SK-N-SH treated with all-trans-retinoic acid at 6 μM for 48 hours (cell line): ENCODE results near the gene SF3B3.

ENCODE experiments used
- ATAC-seq: fragments of 200-7000 bp; cut with Tn5 transposase; 3 replicates; pipeline ENCODE4 v1.9.1; 2020; ENCODE audit warnings: mild to moderate bottlenecking, moderate library complexity
- ARNTL ChIP-seq: fragments of 450-650 bp; formaldehyde crosslinking; IDR thresholded peaks from 2 replicates; pipeline ENCODE4 v1.5.0; 2020; ENCODE audit warnings: low read depth, mild to moderate bottlenecking, moderate library complexity, borderline replicate concordance
- BACH2 ChIP-seq: fragments of 250-450 bp; sonication (Bioruptor Pico); IDR thresholded peaks from 2 replicates; pipeline ENCODE4 v1.9.0; 2021; ENCODE audit warnings: mild to moderate bottlenecking, borderline replicate concordance
- ESRRG ChIP-seq: fragments of 250-450 bp; sonication (Bioruptor Pico); IDR thresholded peaks from 2 replicates; pipeline ENCODE4 v1.6.1; 2021; ENCODE audit warnings: mild to moderate bottlenecking
- GLIS3 ChIP-seq: fragments of 250-450 bp; sonication (Bioruptor Pico); IDR thresholded peaks from 2 replicates; pipeline ENCODE4 v1.5.0; 2020; ENCODE audit warnings: mild to moderate bottlenecking, moderate library complexity
- ISL1 ChIP-seq: fragments of 250-450 bp; sonication (Bioruptor Pico); IDR thresholded peaks from 2 replicates; pipeline ENCODE4 v2.1.2; 2022; ENCODE audit warnings: mild to moderate bottlenecking, moderate library complexity
- OSR1 ChIP-seq: fragments of 250-450 bp; sonication (Bioruptor Pico); IDR thresholded peaks from 2 replicates; pipeline ENCODE4 v1.8.0; 2022; ENCODE audit warnings: moderate library complexity, mild to moderate bottlenecking, inconsistent platforms
- PPARA ChIP-seq: fragments of 250-450 bp; sonication (Bioruptor Pico); IDR thresholded peaks from 2 replicates; pipeline ENCODE4 v1.5.0; 2020; ENCODE audit warnings: mild to moderate bottlenecking, borderline replicate concordance
- RARB ChIP-seq: fragments of 250-450 bp; sonication (Bioruptor Pico); IDR thresholded peaks from 2 replicates; pipeline ENCODE4 v1.8.0; 2021; ENCODE audit warnings: mild to moderate bottlenecking, moderate library complexity
- SNAI2 ChIP-seq: fragments of 250-450 bp; sonication (Bioruptor Pico); IDR thresholded peaks from 2 replicates; pipeline ENCODE4 v1.5.0; 2020; ENCODE audit warnings: mild to moderate bottlenecking, moderate library complexity
- TCF4 ChIP-seq: fragments of 250-450 bp; sonication (Bioruptor Pico); IDR thresholded peaks from 2 replicates; pipeline ENCODE4 v1.8.0; 2021; ENCODE audit warnings: mild to moderate bottlenecking, moderate library complexity, borderline replicate concordance
- ZC3H10 ChIP-seq: fragments of 250-450 bp; sonication (Bioruptor Pico); IDR thresholded peaks from 2 replicates; pipeline ENCODE4 v1.5.1; 2021; ENCODE audit warnings: mild to moderate bottlenecking, moderate library complexity
- ZFP3 ChIP-seq: fragments of 250-450 bp; sonication (Bioruptor Pico); IDR thresholded peaks from 2 replicates; pipeline ENCODE4 v1.5.0; 2020; ENCODE audit warnings: mild to moderate bottlenecking, moderate library complexity
- ZFP30 ChIP-seq: fragments of 450-650 bp; formaldehyde crosslinking; IDR thresholded peaks from 2 replicates; pipeline ENCODE4 v1.5.0; 2022; ENCODE audit warnings: mild to moderate bottlenecking, moderate library complexity
- ZNF565 ChIP-seq: fragments of 450-650 bp; formaldehyde crosslinking; conservative IDR thresholded peaks from 2 replicates; pipeline ENCODE4 v1.5.0; 2020; ENCODE audit warnings: low read depth, mild to moderate bottlenecking, moderate library complexity
- ZNF70 ChIP-seq: fragments of 450-650 bp; formaldehyde crosslinking; IDR thresholded peaks from 2 replicates; pipeline ENCODE4 v1.5.0; 2020; ENCODE audit warnings: mild to moderate bottlenecking, moderate library complexity
- ZNF8 ChIP-seq: fragments of 450-650 bp; formaldehyde crosslinking; IDR thresholded peaks from 2 replicates; pipeline ENCODE4 v1.5.0; 2020; ENCODE audit warnings: mild to moderate bottlenecking, moderate library complexity
- TF ChIP-seq, protein P1 (sequence below): fragments of 250-450 bp; sonication (Bioruptor Pico); IDR thresholded peaks from 2 replicates; pipeline ENCODE4 v1.5.0; 2020; ENCODE audit warnings: mild to moderate bottlenecking, moderate library complexity
- TF ChIP-seq, protein P2 (sequence below): fragments of 250-450 bp; sonication (Bioruptor Pico); IDR thresholded peaks from 2 replicates; pipeline ENCODE4 v1.5.1; 2020; ENCODE audit warnings: low read depth, mild to moderate bottlenecking, moderate library complexity
- TF ChIP-seq, protein P3 (sequence below): fragments of 250-450 bp; sonication (Bioruptor Pico); IDR thresholded peaks from 2 replicates; pipeline ENCODE4 v1.8.0; 2021; ENCODE audit warnings: low read depth, mild to moderate bottlenecking, moderate library complexity, borderline replicate concordance
- TF ChIP-seq, protein P4 (sequence below): fragments of 250-450 bp; sonication (Bioruptor Pico); IDR thresholded peaks from 2 replicates; pipeline ENCODE4 v1.5.1; 2021; ENCODE audit warnings: mild to moderate bottlenecking, moderate library complexity
- TF ChIP-seq, protein P5 (sequence below): fragments of 250-450 bp; sonication (Bioruptor Pico); IDR thresholded peaks from 2 replicates; pipeline ENCODE4 v1.8.0; 2020; ENCODE audit warnings: mild to moderate bottlenecking, moderate library complexity, borderline replicate concordance

SF3B3 gene

DNA sequence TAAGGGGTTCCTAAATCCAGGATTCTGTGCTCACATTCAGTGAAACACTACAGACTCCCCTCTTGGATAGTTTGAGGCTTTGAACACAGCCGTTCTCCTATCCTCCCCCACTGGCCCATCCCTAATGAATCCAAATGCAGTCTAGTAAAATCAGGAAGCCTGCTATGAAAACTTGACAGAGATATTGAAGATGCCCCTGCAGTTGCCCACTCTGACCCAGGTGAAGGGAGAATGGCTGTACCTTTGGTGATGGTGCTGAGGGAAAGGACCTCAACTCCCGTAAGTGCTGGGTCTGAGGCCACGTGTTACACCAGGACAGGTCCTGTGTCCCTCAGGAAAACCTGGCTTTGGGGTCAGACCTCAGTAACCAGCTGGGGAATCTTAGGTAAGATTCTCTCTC, 54.4 kb downstream of the SF3B3 start (continued):
- TF ChIP-seq, protein P1, sequence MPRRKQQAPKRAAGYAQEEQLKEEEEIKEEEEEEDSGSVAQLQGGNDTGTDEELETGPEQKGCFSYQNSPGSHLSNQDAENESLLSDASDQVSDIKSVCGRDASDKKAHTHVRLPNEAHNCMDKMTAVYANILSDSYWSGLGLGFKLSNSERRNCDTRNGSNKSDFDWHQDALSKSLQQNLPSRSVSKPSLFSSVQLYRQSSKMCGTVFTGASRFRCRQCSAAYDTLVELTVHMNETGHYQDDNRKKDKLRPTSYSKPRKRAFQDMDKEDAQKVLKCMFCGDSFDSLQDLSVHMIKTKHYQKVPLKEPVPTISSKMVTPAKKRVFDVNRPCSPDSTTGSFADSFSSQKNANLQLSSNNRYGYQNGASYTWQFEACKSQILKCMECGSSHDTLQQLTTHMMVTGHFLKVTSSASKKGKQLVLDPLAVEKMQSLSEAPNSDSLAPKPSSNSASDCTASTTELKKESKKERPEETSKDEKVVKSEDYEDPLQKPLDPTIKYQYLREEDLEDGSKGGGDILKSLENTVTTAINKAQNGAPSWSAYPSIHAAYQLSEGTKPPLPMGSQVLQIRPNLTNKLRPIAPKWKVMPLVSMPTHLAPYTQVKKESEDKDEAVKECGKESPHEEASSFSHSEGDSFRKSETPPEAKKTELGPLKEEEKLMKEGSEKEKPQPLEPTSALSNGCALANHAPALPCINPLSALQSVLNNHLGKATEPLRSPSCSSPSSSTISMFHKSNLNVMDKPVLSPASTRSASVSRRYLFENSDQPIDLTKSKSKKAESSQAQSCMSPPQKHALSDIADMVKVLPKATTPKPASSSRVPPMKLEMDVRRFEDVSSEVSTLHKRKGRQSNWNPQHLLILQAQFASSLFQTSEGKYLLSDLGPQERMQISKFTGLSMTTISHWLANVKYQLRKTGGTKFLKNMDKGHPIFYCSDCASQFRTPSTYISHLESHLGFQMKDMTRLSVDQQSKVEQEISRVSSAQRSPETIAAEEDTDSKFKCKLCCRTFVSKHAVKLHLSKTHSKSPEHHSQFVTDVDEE (CRISPR knock-in tag): no peak
- TF ChIP-seq, protein P2, sequence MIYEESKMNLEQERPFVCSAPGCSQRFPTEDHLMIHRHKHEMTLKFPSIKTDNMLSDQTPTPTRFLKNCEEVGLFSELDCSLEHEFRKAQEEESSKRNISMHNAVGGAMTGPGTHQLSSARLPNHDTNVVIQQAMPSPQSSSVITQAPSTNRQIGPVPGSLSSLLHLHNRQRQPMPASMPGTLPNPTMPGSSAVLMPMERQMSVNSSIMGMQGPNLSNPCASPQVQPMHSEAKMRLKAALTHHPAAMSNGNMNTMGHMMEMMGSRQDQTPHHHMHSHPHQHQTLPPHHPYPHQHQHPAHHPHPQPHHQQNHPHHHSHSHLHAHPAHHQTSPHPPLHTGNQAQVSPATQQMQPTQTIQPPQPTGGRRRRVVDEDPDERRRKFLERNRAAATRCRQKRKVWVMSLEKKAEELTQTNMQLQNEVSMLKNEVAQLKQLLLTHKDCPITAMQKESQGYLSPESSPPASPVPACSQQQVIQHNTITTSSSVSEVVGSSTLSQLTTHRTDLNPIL (CRISPR knock-in tag): no peak
- no peak for TF ChIP-seq PPARA (CRISPR knock-in tag)
- TF ChIP-seq ARNTL (CRISPR knock-in tag): no peak
- TF ChIP-seq ZNF565 (CRISPR knock-in tag): no peak
- no peak for TF ChIP-seq OSR1 (CRISPR knock-in tag)
- no peak for TF ChIP-seq GLIS3 (CRISPR knock-in tag)
- TF ChIP-seq RARB: no peak
- no peak for TF ChIP-seq ESRRG

DNA sequence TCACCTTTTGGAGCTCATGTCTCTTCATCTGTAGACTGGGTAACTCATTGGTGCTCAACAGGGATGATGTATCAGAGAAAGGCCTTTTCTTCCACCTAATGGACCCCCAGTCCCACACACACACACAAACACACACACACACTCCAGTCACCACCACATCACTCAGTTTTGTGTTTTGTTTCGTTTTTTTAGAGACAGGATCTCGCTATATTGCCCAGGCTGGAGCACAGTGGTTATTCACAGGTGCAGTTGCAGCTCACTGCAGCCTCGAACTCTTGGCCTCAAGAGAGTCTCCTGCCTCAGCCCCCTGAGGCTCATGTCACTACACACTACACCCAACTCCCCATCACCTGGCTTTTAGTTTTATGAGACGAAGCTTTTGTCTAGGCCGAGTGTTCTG, 55.6 kb downstream of the SF3B3 start:
- ATAC-seq: no peak

DNA sequence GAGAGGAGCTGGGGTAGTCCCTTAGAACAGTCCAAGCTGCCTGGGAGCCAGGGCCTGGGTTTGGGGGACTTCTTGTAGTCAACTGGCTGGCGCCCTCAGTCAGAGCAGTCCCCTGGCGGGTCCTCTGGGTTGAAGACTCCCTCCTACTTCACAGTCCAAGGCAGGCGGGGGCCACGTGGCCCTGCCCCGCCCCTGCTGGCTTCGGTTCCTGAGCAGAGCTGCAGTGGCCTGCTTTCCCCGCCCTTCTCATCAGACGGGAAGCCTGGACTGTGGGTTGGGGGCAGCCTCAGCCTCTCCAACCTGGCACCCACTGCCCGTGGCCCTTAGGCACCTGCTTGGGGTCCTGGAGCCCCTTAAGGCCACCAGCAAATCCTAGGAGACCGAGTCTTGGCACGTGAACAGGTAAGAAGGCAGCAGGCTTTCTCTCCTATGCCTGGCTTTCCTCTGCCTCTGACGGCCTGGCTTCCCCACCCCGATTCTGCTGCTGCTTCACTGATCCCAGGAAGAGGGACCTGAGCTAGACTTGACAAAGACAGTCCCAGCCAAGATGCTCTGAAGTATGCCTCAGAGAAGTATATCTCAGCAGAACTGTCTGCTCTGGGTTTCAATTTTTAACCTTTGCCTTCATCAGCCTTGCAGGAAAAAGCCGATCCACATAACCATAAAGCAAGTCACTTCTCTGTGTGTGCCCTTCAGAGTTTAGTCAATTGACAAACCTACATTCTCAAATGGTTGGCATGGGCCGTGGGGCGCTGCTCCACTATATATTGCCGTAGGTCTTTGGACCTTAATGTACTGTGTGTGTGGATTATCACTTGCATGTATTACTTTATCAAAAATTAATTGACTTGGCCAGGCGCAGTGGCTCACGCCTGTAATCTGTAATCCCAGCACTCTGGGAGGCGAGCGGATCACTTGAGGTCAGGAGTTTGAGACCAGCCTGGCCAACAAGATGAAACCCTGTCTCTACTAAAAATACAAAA, 56.3 kb downstream of the SF3B3 start:
- no peak for TF ChIP-seq TCF4 (CRISPR knock-in tag)
- no peak for TF ChIP-seq BACH2 (CRISPR knock-in tag)
- TF ChIP-seq ZC3H10 (CRISPR knock-in tag): no peak
- TF ChIP-seq, protein P3, sequence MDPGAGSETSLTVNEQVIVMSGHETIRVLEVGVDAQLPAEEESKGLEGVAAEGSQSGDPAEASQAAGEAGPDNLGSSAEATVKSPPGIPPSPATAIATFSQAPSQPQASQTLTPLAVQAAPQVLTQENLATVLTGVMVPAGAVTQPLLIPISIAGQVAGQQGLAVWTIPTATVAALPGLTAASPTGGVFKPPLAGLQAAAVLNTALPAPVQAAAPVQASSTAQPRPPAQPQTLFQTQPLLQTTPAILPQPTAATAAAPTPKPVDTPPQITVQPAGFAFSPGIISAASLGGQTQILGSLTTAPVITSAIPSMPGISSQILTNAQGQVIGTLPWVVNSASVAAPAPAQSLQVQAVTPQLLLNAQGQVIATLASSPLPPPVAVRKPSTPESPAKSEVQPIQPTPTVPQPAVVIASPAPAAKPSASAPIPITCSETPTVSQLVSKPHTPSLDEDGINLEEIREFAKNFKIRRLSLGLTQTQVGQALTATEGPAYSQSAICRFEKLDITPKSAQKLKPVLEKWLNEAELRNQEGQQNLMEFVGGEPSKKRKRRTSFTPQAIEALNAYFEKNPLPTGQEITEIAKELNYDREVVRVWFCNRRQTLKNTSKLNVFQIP: no peak
- TF ChIP-seq ISL1 (CRISPR knock-in tag): no peak
- TF ChIP-seq, protein P4, sequence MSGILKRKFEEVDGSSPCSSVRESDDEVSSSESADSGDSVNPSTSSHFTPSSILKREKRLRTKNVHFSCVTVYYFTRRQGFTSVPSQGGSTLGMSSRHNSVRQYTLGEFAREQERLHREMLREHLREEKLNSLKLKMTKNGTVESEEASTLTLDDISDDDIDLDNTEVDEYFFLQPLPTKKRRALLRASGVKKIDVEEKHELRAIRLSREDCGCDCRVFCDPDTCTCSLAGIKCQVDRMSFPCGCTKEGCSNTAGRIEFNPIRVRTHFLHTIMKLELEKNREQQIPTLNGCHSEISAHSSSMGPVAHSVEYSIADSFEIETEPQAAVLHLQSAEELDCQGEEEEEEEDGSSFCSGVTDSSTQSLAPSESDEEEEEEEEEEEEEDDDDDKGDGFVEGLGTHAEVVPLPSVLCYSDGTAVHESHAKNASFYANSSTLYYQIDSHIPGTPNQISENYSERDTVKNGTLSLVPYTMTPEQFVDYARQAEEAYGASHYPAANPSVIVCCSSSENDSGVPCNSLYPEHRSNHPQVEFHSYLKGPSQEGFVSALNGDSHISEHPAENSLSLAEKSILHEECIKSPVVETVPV (CRISPR knock-in tag): no peak
- no peak for TF ChIP-seq ZNF565 (CRISPR knock-in tag)
- TF ChIP-seq ZNF70: no peak
- TF ChIP-seq ESRRG: no peak
- TF ChIP-seq ZNF8: no peak
- TF ChIP-seq ZFP30 (CRISPR knock-in tag): no peak
- TF ChIP-seq SNAI2: no peak
- TF ChIP-seq, protein P5, sequence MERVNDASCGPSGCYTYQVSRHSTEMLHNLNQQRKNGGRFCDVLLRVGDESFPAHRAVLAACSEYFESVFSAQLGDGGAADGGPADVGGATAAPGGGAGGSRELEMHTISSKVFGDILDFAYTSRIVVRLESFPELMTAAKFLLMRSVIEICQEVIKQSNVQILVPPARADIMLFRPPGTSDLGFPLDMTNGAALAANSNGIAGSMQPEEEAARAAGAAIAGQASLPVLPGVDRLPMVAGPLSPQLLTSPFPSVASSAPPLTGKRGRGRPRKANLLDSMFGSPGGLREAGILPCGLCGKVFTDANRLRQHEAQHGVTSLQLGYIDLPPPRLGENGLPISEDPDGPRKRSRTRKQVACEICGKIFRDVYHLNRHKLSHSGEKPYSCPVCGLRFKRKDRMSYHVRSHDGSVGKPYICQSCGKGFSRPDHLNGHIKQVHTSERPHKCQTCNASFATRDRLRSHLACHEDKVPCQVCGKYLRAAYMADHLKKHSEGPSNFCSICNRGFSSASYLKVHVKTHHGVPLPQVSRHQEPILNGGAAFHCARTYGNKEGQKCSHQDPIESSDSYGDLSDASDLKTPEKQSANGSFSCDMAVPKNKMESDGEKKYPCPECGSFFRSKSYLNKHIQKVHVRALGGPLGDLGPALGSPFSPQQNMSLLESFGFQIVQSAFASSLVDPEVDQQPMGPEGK (CRISPR knock-in tag): no peak
- ATAC-seq: no peak

More for the DNA sequence above, 55.6 kb downstream of the SF3B3 start:
- no peak for TF ChIP-seq TCF4 (CRISPR knock-in tag)
- no peak for TF ChIP-seq ARNTL (CRISPR knock-in tag)
- TF ChIP-seq SNAI2: no peak
- no peak for TF ChIP-seq ZFP3
- no peak for TF ChIP-seq ZNF8
- no peak for TF ChIP-seq ZC3H10 (CRISPR knock-in tag)
- TF ChIP-seq GLIS3 (CRISPR knock-in tag): no peak
- no peak for TF ChIP-seq BACH2 (CRISPR knock-in tag)
